ENCODE measurements around the gene TMEM127.

The TMEM127 gene

DNA sequence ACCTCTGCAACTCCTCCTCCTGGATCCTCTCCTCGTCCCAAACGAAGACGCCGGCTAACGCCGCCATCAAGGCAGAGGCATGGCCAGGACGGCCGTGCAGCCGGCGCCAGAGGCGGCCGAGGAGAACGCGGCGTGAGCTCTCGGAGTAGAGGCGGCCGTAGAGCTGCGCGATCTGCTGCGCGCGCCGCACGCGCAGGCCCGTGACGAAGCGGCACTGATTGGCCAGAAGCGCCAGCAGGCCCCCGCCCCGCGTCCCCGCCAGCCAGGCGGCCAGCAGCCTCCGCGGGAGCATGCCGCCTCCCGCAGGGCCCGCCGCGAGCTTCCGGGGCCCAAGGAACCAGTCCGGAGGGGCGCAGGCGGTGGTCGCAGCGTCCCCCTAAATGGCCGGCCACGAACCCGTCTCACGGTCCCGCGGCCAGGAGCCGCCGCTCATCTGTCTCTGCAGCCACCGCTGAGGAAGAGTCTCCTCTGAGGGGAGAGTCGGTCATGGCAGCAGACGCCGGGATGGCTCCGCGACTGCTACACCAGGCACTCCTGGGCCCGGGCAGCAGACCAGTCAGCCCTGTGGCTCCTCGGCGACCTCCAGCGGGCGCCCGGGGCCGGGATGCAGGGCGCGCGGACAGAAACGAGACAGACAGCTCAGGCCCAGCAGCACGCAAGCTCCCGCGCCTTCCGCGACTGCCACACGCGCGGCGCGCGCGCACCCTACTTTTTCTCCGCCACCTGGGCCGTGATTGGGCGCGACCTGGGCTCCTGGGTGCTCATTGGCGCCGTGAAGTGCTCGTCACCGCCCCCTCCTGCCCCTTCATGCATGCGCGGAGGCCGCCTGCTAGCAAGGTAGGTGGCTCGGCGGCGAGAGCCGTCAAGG is 57.4 kb downstream of the TMEM127 start, which contains the start of gene STARD7:
Gene STARD7 (minus strand): TSS at position 685 of the 868 bp plus-strand sequence. CDS start 393 bp downstream, at position 292.
- no peaks in the 10 kb centered on the region for H3K27me3 ChIP-seq
- no peaks in the 10 kb centered on the region for H3K9me3 ChIP-seq
- peak within 1 kb of the TSS; percentile 88 for H3K27ac ChIP-seq
- peak; percentile 27 for TF ChIP-seq CTCF (IDR thresholded peaks at IDR 0.05)
- no peaks in the 10 kb centered on the region for H3K36me3 ChIP-seq
- H3K4me3 ChIP-seq (ENCODE audit: low read depth in 1 of 2, low read length in 1 of 2), result peak within 1 kb of the TSS; percentile 87 to 97
- H3K4me1 ChIP-seq (ENCODE audit: control insufficient read depth in 1 of 2, insufficient read depth in 1 of 2, low read depth in 1 of 2, low read length in 1 of 2), result peaks cover 40 to 45% of the 10 kb centered on the region in 2 experiments

- Histone ChIP-seq H3K27ac (peak overlapping the region; percentile 88), H3K27me3 (no peaks in the 10 kb centered on the region), H3K4me1 (ENCODE audit: control insufficient read depth in 1 of 2, insufficient read depth in 1 of 2, low read depth in 1 of 2, low read length in 1 of 2) (peaks cover 40 to 45% of the 10 kb centered on the region in 2 experiments), H3K36me3 (no peaks in the 10 kb centered on the region), H3K9me3 (no peaks in the 10 kb centered on the region), H3K4me3 (ENCODE audit: low read depth in 1 of 2, low read length in 1 of 2) (peak overlapping the region; percentile 87 to 97)
- no peak for TF ChIP-seq CTCF (IDR thresholded peaks at IDR 0.05)
These were observed 58.0 kb downstream of the TMEM127 start for GRCh38 chr2:96207774-96208142.

- Histone ChIP-seq H3K4me1 (ENCODE audit: control insufficient read depth in 1 of 2, insufficient read depth in 1 of 2, low read depth in 1 of 2, low read length in 1 of 2) (peaks cover 40 to 45% of the 10 kb centered on the region in 2 experiments), H3K4me3 (ENCODE audit: low read depth in 1 of 2, low read length in 1 of 2) (peak overlapping the region; percentile 87 to 97)
These were observed 58.6 kb downstream of the TMEM127 start for GRCh38 chr2:96207073-96207773.

GRCh38 chr2:96205888-96206287 is 59.9 kb downstream of the TMEM127 start:
- Histone ChIP-seq H3K36me3 (no peaks in the 10 kb centered on the region), H3K4me1 (ENCODE audit: control insufficient read depth in 1 of 2, insufficient read depth in 1 of 2, low read depth in 1 of 2, low read length in 1 of 2) (peaks cover 40 to 45% of the 10 kb centered on the region in 2 experiments), H3K4me3 (ENCODE audit: low read depth in 1 of 2, low read length in 1 of 2) (no peak overlapping the region), H3K27me3 (no peaks in the 10 kb centered on the region), H3K27ac (peak overlapping the region; percentile 63), H3K9me3 (no peaks in the 10 kb centered on the region)
- TF ChIP-seq CTCF (IDR thresholded peaks at IDR 0.05), result no peak

More at GRCh38 chr2:96207073-96207773, 58.6 kb downstream of the TMEM127 start:
- Histone ChIP-seq H3K27ac (peak overlapping the region; percentile 88), H3K9me3 (no peaks in the 10 kb centered on the region), H3K27me3 (no peaks in the 10 kb centered on the region), H3K36me3 (no peaks in the 10 kb centered on the region)
- TF ChIP-seq CTCF (IDR thresholded peaks at IDR 0.05), result no peak

GRCh38 chr2:96204836-96205624 is 60.8 kb downstream of the TMEM127 start:
- Histone ChIP-seq H3K9me3 (no peaks in the 10 kb centered on the region), H3K27me3 (no peaks in the 10 kb centered on the region), H3K27ac (peak overlapping the region; percentile 63), H3K36me3 (no peaks in the 10 kb centered on the region), H3K4me1 (ENCODE audit: control insufficient read depth in 1 of 2, insufficient read depth in 1 of 2, low read depth in 1 of 2, low read length in 1 of 2) (peaks cover 40 to 45% of the 10 kb centered on the region in 2 experiments), H3K4me3 (ENCODE audit: low read depth in 1 of 2, low read length in 1 of 2) (no peak overlapping the region)
- no peak for TF ChIP-seq CTCF (IDR thresholded peaks at IDR 0.05)
